ENCODE results near the gene SCEL.

DNA sequence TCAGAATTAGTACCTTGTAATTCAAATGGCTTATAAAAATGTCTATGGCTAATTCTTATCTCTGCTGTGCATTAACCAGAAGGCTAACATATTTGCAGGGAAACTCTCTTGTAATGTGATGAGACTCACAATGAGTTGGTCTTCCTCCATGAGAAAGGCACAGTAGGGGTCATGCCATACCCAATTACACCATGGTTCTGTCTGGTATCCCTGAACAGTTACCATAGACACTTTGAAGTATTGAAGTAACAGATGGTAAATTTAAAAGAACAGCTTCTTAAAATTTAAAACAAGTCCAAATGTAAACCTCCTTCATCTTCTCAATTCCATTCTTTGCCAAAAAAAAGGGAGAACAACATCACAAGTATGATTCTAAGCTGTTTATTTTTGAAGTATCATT lies 139.3 kb downstream of the SCEL start:
- TF ChIP-seq, protein P1, sequence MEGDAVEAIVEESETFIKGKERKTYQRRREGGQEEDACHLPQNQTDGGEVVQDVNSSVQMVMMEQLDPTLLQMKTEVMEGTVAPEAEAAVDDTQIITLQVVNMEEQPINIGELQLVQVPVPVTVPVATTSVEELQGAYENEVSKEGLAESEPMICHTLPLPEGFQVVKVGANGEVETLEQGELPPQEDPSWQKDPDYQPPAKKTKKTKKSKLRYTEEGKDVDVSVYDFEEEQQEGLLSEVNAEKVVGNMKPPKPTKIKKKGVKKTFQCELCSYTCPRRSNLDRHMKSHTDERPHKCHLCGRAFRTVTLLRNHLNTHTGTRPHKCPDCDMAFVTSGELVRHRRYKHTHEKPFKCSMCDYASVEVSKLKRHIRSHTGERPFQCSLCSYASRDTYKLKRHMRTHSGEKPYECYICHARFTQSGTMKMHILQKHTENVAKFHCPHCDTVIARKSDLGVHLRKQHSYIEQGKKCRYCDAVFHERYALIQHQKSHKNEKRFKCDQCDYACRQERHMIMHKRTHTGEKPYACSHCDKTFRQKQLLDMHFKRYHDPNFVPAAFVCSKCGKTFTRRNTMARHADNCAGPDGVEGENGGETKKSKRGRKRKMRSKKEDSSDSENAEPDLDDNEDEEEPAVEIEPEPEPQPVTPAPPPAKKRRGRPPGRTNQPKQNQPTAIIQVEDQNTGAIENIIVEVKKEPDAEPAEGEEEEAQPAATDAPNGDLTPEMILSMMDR (IDR thresholded peaks at IDR 0.05; ENCODE audit: low read depth, low read length): no peak
- TF ChIP-seq EZH2phosphoT487 (IDR thresholded peaks at IDR 0.05; ENCODE audit: low read depth): no peak

All from OCI-LY3 (cell line).